ENCODE measurements around the gene DEGS1.

The DEGS1 gene

GRCh38 chr1:224169718-224170270 lies 13.2 kb upstream of the DEGS1 start:
- no peaks in the 10 kb centered on the region for H3K4me1 ChIP-seq (ENCODE audit: insufficient read depth, low read length)
- H2AFZ ChIP-seq (ENCODE audit: low read depth, low read length) = no peak overlapping the region
- H3K36me3 ChIP-seq (ENCODE audit: insufficient read depth, low read length) = no peaks in the 10 kb centered on the region
- no peaks in the 10 kb centered on the region for H3K27me3 ChIP-seq (ENCODE audit: insufficient read depth, low read length)
- H3K4me3 ChIP-seq (ENCODE audit: low read length) = no peak overlapping the region
- H3K9me3 ChIP-seq (ENCODE audit: low read length) = no peaks in the 10 kb centered on the region

- Histone ChIP-seq H3K4me3 (ENCODE audit: low read length) (no peak overlapping the region), H3K27me3 (ENCODE audit: insufficient read depth, low read length) (no peaks in the 10 kb centered on the region), H3K9me3 (ENCODE audit: low read length) (no peaks in the 10 kb centered on the region), H2AFZ (ENCODE audit: low read depth, low read length) (no peak overlapping the region), H3K4me1 (ENCODE audit: insufficient read depth, low read length) (no peaks in the 10 kb centered on the region), H3K36me3 (ENCODE audit: insufficient read depth, low read length) (no peaks in the 10 kb centered on the region)
Observed at GRCh38 chr1:224170343-224170742, 12.7 kb upstream of the DEGS1 start.

GRCh38 chr1:224170748-224171478 lies 12.1 kb upstream of the DEGS1 start:
- H3K9me3 ChIP-seq (ENCODE audit: low read length) = no peaks in the 10 kb centered on the region
- H2AFZ ChIP-seq (ENCODE audit: low read depth, low read length) = no peak overlapping the region
- H3K4me1 ChIP-seq (ENCODE audit: insufficient read depth, low read length) = no peaks in the 10 kb centered on the region
- H3K36me3 ChIP-seq (ENCODE audit: insufficient read depth, low read length) = no peaks in the 10 kb centered on the region
- no peak overlapping the region for H3K4me3 ChIP-seq (ENCODE audit: low read length)
- no peaks in the 10 kb centered on the region for H3K27me3 ChIP-seq (ENCODE audit: insufficient read depth, low read length)

GRCh38 chr1:224172229-224172628 lies 10.8 kb upstream of the DEGS1 start:
- no peaks in the 10 kb centered on the region for H3K9me3 ChIP-seq (ENCODE audit: low read length)
- no peak overlapping the region for H3K4me3 ChIP-seq (ENCODE audit: low read length)
- H3K27me3 ChIP-seq (ENCODE audit: insufficient read depth, low read length) = no peaks in the 10 kb centered on the region
- no peak overlapping the region for H2AFZ ChIP-seq (ENCODE audit: low read depth, low read length)
- H3K4me1 ChIP-seq (ENCODE audit: insufficient read depth, low read length) = no peaks in the 10 kb centered on the region
- no peaks in the 10 kb centered on the region for H3K36me3 ChIP-seq (ENCODE audit: insufficient read depth, low read length)

- no peaks in the 10 kb centered on the region for H3K36me3 ChIP-seq (ENCODE audit: insufficient read depth, low read length)
- H3K9me3 ChIP-seq (ENCODE audit: low read length) = no peaks in the 10 kb centered on the region
- H3K4me1 ChIP-seq (ENCODE audit: insufficient read depth, low read length) = no peaks in the 10 kb centered on the region
- no peak overlapping the region for H2AFZ ChIP-seq (ENCODE audit: low read depth, low read length)
- no peak overlapping the region for H3K4me3 ChIP-seq (ENCODE audit: low read length)
- no peaks in the 10 kb centered on the region for H3K27me3 ChIP-seq (ENCODE audit: insufficient read depth, low read length)
Observed at GRCh38 chr1:224173523-224173922, 9.5 kb upstream of the DEGS1 start.

- peak overlapping the region; percentile 89 for H2AFZ ChIP-seq (ENCODE audit: low read depth, low read length)
- no peaks in the 10 kb centered on the region for H3K4me1 ChIP-seq (ENCODE audit: insufficient read depth, low read length)
- no peaks in the 10 kb centered on the region for H3K9me3 ChIP-seq (ENCODE audit: low read length)
- H3K36me3 ChIP-seq (ENCODE audit: insufficient read depth, low read length) = no peaks in the 10 kb centered on the region
- no peaks in the 10 kb centered on the region for H3K27me3 ChIP-seq (ENCODE audit: insufficient read depth, low read length)
- H3K4me3 ChIP-seq (ENCODE audit: low read length) = peak overlapping the region; percentile 39
Observed at GRCh38 chr1:224175617-224176016, 7.4 kb upstream of the DEGS1 start.

GRCh38 chr1:224177356-224177999 lies 5.6 kb upstream of the DEGS1 start:
- H3K27me3 ChIP-seq (ENCODE audit: insufficient read depth, low read length) = no peaks in the 10 kb centered on the region
- no peak overlapping the region for H2AFZ ChIP-seq (ENCODE audit: low read depth, low read length)
- H3K9me3 ChIP-seq (ENCODE audit: low read length) = no peaks in the 10 kb centered on the region
- H3K4me1 ChIP-seq (ENCODE audit: insufficient read depth, low read length) = peaks cover 3% of the 10 kb centered on the region
- no peaks in the 10 kb centered on the region for H3K36me3 ChIP-seq (ENCODE audit: insufficient read depth, low read length)
- no peak overlapping the region for H3K4me3 ChIP-seq (ENCODE audit: low read length)

GRCh38 chr1:224178894-224179293 lies 4.1 kb upstream of the DEGS1 start:
- Histone ChIP-seq H3K9me3 (ENCODE audit: low read length) (no peaks in the 10 kb centered on the region), H3K27me3 (ENCODE audit: insufficient read depth, low read length) (no peaks in the 10 kb centered on the region), H3K36me3 (ENCODE audit: insufficient read depth, low read length) (no peaks in the 10 kb centered on the region), H3K4me3 (ENCODE audit: low read length) (no peak overlapping the region), H3K4me1 (ENCODE audit: insufficient read depth, low read length) (peaks cover 3% of the 10 kb centered on the region), H2AFZ (ENCODE audit: low read depth, low read length) (no peak overlapping the region)

GRCh38 chr1:224180783-224181452 lies 2.1 kb upstream of the DEGS1 start:
- Histone ChIP-seq H3K36me3 (ENCODE audit: insufficient read depth, low read length) (no peaks in the 10 kb centered on the region), H3K4me3 (ENCODE audit: low read length) (no peak overlapping the region), H3K27me3 (ENCODE audit: insufficient read depth, low read length) (no peaks in the 10 kb centered on the region), H3K9me3 (ENCODE audit: low read length) (no peaks in the 10 kb centered on the region), H2AFZ (ENCODE audit: low read depth, low read length) (no peak overlapping the region), H3K4me1 (ENCODE audit: insufficient read depth, low read length) (peaks cover 10% of the 10 kb centered on the region)

- Histone ChIP-seq H3K9me3 (ENCODE audit: low read length) (no peaks in the 10 kb centered on the region), H3K36me3 (ENCODE audit: insufficient read depth, low read length) (no peaks in the 10 kb centered on the region), H3K4me1 (ENCODE audit: insufficient read depth, low read length) (peaks cover 10% of the 10 kb centered on the region), H3K4me3 (ENCODE audit: low read length) (no peak overlapping the region), H3K27me3 (ENCODE audit: insufficient read depth, low read length) (no peaks in the 10 kb centered on the region), H2AFZ (ENCODE audit: low read depth, low read length) (no peak overlapping the region)
Observed at GRCh38 chr1:224181453-224181810, 1.6 kb upstream of the DEGS1 start.

GRCh38 chr1:224182057-224182865 lies 779 bp upstream of the DEGS1 start:
- no peaks in the 10 kb centered on the region for H3K36me3 ChIP-seq (ENCODE audit: insufficient read depth, low read length)
- H2AFZ ChIP-seq (ENCODE audit: low read depth, low read length) = peak overlapping the region; percentile 96
- no peaks in the 10 kb centered on the region for H3K27me3 ChIP-seq (ENCODE audit: insufficient read depth, low read length)
- H3K4me1 ChIP-seq (ENCODE audit: insufficient read depth, low read length) = peaks cover 10% of the 10 kb centered on the region
- peak overlapping the region; percentile 92 for H3K4me3 ChIP-seq (ENCODE audit: low read length)
- H3K9me3 ChIP-seq (ENCODE audit: low read length) = no peaks in the 10 kb centered on the region

GRCh38 chr1:224183591-224184312 lies 712 bp downstream of the DEGS1 start:
- Histone ChIP-seq H2AFZ (ENCODE audit: low read depth, low read length) (peak overlapping the region; percentile 96), H3K27me3 (ENCODE audit: insufficient read depth, low read length) (no peaks in the 10 kb centered on the region), H3K4me3 (ENCODE audit: low read length) (peak overlapping the region; percentile 92), H3K9me3 (ENCODE audit: low read length) (peaks cover 4% of the 10 kb centered on the region), H3K36me3 (ENCODE audit: insufficient read depth, low read length) (peaks cover 2% of the 10 kb centered on the region), H3K4me1 (ENCODE audit: insufficient read depth, low read length) (peaks cover 10% of the 10 kb centered on the region)

Data from neuron (in vitro differentiated cells).